Measurements from ENCODE around the gene GSTM4. TPM values are rescaled to one million over a fixed set of nuclear protein-coding genes. Genes with fewer than 3 reads are reported as not detected.

Gene GSTM4
- total and polyA plus RNA-seq, 2 experiments from 2014 or later, result 12.8 to 12.9 TPM

DNA sequence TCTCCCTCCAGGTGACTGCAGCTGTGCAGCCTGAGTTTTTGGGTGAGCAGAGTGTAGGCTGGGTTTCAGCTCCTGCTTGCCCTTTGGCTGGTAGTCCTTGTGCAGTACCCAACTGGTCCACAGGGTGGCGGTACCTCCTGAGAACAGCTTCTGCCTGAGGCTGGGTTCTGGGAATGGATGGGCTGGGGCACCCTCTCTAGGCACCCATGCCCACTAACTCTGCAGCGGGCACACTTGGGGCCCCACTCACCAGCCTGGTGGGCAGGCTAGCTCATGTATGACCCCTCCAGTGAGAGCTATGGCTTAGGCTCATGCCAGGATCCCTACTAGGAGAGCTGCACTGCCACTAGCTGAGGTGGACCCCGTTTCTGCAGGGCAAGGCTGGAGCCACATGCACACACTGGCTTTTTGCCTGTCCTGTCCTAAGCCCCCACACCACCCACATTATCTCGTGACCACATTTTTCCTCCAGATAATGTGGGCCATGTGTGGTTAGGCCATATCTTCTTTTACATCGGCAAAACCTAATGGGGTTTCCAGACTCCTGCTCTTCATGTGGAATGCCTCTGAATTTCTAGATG, 15.5 kb upstream of the GSTM4 start:
- H3K79me2 ChIP-seq (replicated peaks; ENCODE audit: insufficient read depth), result no peaks in the 10 kb centered on the region
- no peak for TF ChIP-seq STAT1 (IDR thresholded peaks at IDR 0.05; ENCODE audit: unreplicated experiment)
- TF ChIP-seq, protein P1, sequence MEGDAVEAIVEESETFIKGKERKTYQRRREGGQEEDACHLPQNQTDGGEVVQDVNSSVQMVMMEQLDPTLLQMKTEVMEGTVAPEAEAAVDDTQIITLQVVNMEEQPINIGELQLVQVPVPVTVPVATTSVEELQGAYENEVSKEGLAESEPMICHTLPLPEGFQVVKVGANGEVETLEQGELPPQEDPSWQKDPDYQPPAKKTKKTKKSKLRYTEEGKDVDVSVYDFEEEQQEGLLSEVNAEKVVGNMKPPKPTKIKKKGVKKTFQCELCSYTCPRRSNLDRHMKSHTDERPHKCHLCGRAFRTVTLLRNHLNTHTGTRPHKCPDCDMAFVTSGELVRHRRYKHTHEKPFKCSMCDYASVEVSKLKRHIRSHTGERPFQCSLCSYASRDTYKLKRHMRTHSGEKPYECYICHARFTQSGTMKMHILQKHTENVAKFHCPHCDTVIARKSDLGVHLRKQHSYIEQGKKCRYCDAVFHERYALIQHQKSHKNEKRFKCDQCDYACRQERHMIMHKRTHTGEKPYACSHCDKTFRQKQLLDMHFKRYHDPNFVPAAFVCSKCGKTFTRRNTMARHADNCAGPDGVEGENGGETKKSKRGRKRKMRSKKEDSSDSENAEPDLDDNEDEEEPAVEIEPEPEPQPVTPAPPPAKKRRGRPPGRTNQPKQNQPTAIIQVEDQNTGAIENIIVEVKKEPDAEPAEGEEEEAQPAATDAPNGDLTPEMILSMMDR (conservative IDR thresholded peaks at IDR 0.05; ENCODE audit: low read depth in 2 of 2), result peak; percentile 86 to 94

DNA sequence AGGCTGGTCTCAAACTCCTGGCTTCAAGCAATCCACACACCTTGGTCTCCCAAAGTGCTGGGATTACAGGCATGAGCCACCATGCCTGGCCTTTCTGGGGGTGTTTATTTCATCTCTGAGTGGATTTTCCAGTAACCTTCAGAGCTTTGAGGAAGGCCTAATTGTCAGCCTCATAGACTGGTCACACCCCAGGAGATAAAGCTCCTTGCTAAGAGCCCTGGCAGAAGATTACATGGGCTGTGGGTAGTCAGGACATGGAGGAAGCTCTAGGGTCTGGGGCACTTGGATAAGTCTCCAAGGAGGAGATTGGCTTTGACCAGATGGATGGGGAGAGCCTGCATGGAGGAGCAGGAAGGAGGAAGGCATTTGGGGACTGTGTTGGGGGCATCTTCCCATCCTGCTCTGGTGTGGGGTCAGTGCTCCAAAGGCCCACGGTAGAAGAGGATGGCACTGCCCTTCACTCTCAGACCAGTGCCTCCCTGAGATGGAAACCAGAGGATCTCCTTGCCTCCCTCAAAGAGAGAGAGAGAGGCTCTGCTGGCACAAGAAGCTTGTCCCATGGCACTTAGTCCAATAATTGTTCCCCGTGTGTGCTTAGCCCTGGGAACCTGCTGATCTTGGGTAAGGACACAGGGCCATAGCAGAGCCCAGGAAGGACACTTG, 14.7 kb upstream of the GSTM4 start:
- DNase-seq (ENCODE audit: low spot score), result no peak
- Mint-ChIP-seq H3K4me1 (peaks cover 8% of the 10 kb centered on the region), H3K27me3 (ENCODE audit: insufficient read depth, low read depth, poor library complexity) (peaks cover 17% of the 10 kb centered on the region), H3K36me3 (ENCODE audit: low read depth) (no peaks in the 10 kb centered on the region), H3K27ac (no peak overlapping the region; the same call in 1 of the 2 replicates), H3K9me3 (no peaks in the 10 kb centered on the region), H3K4me3 (no peak overlapping the region)
- Histone ChIP-seq H3K9me2 (ENCODE audit: insufficient read depth) (no peaks in the 10 kb centered on the region), H3K4me1 (ENCODE audit: insufficient read depth) (peaks cover 6% of the 10 kb centered on the region), H3F3A (replicated peaks; ENCODE audit: low read depth) (0 out of 2 replicates have a peak, but pooled peaks cover 8% of the 10 kb centered on the region), H3K4me3 (no peak overlapping the region), H3K79me2 (replicated peaks; ENCODE audit: insufficient read depth) (no peaks in the 10 kb centered on the region), H3K27me3 (ENCODE audit: insufficient read depth) (no peaks in the 10 kb centered on the region), H3K36me3 (ENCODE audit: insufficient read depth) (no peaks in the 10 kb centered on the region), H4K20me1 (replicated peaks; ENCODE audit: insufficient read depth) (no peaks in the 10 kb centered on the region; the same call in 1 of the 2 replicates), H2AFZ (no peak overlapping the region), H3K27ac (ENCODE audit: low read depth) (no peak overlapping the region), H3K4me2 (no peak overlapping the region)
- TF ChIP-seq POLR2AphosphoS5 (IDR thresholded peaks at IDR 0.05; ENCODE audit: low read depth) (no peak), JUNB (IDR thresholded peaks at IDR 0.05; ENCODE audit: unreplicated experiment) (no peak), ZNF114 (CRISPR knock-in tag; IDR thresholded peaks at IDR 0.05) (no peak), EZH2 (IDR thresholded peaks at IDR 0.05; ENCODE audit: low read depth, unreplicated experiment) (no peak), CREB1 (CRISPR knock-in tag; IDR thresholded peaks at IDR 0.05; ENCODE audit: low read depth) (no peak), NANOG (IDR thresholded peaks at IDR 0.05; ENCODE audit: borderline replicate concordance) (no peak), ZNF331 (CRISPR knock-in tag; IDR thresholded peaks at IDR 0.05; ENCODE audit: low read depth) (no peak)
- TF ChIP-seq, protein P2, sequence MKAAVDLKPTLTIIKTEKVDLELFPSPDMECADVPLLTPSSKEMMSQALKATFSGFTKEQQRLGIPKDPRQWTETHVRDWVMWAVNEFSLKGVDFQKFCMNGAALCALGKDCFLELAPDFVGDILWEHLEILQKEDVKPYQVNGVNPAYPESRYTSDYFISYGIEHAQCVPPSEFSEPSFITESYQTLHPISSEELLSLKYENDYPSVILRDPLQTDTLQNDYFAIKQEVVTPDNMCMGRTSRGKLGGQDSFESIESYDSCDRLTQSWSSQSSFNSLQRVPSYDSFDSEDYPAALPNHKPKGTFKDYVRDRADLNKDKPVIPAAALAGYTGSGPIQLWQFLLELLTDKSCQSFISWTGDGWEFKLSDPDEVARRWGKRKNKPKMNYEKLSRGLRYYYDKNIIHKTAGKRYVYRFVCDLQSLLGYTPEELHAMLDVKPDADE (IDR thresholded peaks at IDR 0.05), result no peak
- TF ChIP-seq, protein P3, sequence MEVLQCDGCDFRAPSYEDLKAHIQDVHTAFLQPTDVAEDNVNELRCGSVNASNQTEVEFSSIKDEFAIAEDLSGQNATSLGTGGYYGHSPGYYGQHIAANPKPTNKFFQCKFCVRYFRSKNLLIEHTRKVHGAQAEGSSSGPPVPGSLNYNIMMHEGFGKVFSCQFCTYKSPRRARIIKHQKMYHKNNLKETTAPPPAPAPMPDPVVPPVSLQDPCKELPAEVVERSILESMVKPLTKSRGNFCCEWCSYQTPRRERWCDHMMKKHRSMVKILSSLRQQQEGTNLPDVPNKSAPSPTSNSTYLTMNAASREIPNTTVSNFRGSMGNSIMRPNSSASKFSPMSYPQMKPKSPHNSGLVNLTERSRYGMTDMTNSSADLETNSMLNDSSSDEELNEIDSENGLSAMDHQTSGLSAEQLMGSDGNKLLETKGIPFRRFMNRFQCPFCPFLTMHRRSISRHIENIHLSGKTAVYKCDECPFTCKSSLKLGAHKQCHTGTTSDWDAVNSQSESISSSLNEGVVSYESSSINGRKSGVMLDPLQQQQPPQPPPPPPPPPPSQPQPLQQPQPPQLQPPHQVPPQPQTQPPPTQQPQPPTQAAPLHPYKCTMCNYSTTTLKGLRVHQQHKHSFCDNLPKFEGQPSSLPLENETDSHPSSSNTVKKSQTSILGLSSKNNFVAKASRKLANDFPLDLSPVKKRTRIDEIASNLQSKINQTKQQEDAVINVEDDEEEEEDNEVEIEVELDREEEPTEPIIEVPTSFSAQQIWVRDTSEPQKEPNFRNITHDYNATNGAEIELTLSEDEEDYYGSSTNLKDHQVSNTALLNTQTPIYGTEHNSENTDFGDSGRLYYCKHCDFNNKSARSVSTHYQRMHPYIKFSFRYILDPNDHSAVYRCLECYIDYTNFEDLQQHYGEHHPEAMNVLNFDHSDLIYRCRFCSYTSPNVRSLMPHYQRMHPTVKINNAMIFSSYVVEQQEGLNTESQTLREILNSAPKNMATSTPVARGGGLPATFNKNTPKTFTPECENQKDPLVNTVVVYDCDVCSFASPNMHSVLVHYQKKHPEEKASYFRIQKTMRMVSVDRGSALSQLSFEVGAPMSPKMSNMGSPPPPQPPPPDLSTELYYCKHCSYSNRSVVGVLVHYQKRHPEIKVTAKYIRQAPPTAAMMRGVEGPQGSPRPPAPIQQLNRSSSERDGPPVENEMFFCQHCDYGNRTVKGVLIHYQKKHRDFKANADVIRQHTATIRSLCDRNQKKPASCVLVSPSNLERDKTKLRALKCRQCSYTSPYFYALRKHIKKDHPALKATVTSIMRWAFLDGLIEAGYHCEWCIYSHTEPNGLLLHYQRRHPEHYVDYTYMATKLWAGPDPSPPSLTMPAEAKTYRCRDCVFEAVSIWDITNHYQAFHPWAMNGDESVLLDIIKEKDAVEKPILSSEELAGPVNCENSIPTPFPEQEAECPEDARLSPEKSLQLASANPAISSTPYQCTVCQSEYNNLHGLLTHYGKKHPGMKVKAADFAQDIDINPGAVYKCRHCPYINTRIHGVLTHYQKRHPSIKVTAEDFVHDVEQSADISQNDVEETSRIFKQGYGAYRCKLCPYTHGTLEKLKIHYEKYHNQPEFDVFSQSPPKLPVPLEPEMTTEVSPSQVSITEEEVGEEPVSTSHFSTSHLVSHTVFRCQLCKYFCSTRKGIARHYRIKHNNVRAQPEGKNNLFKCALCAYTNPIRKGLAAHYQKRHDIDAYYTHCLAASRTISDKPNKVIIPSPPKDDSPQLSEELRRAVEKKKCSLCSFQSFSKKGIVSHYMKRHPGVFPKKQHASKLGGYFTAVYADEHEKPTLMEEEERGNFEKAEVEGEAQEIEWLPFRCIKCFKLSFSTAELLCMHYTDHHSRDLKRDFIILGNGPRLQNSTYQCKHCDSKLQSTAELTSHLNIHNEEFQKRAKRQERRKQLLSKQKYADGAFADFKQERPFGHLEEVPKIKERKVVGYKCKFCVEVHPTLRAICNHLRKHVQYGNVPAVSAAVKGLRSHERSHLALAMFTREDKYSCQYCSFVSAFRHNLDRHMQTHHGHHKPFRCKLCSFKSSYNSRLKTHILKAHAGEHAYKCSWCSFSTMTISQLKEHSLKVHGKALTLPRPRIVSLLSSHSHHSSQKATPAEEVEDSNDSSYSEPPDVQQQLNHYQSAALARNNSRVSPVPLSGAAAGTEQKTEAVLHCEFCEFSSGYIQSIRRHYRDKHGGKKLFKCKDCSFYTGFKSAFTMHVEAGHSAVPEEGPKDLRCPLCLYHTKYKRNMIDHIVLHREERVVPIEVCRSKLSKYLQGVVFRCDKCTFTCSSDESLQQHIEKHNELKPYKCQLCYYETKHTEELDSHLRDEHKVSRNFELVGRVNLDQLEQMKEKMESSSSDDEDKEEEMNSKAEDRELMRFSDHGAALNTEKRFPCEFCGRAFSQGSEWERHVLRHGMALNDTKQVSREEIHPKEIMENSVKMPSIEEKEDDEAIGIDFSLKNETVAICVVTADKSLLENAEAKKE (CRISPR knock-in tag; IDR thresholded peaks at IDR 0.05), result no peak
- ATAC-seq, result no peak

More for the DNA sequence above, 15.5 kb upstream of the GSTM4 start:
- Histone ChIP-seq H3K4me3 (no peak overlapping the region), H3K36me3 (ENCODE audit: insufficient read depth) (no peaks in the 10 kb centered on the region), H3K27me3 (ENCODE audit: insufficient read depth) (no peaks in the 10 kb centered on the region), H3F3A (replicated peaks; ENCODE audit: low read depth) (0 out of 2 replicates have a peak, but pooled peaks cover 8% of the 10 kb centered on the region), H3K27ac (ENCODE audit: low read depth) (no peak overlapping the region), H4K20me1 (replicated peaks; ENCODE audit: insufficient read depth) (no peaks in the 10 kb centered on the region; the same call in 1 of the 2 replicates), H2AFZ (peak overlapping the region; percentile 86), H3K4me2 (no peak overlapping the region), H3K4me1 (ENCODE audit: insufficient read depth) (peaks cover 10% of the 10 kb centered on the region), H3K9me2 (ENCODE audit: insufficient read depth) (no peaks in the 10 kb centered on the region)
- peak; percentile 59 for ATAC-seq
- H3K4me1 Mint-ChIP-seq, result peaks cover 17% of the 10 kb centered on the region
- no peak overlapping the region for H3K4me3 Mint-ChIP-seq
- DNase-seq (ENCODE audit: low spot score), result peak; percentile 89
- no peaks in the 10 kb centered on the region for H3K36me3 Mint-ChIP-seq (ENCODE audit: low read depth)
- peaks cover 17% of the 10 kb centered on the region for H3K27me3 Mint-ChIP-seq (ENCODE audit: insufficient read depth, low read depth, poor library complexity)
- H3K9me3 Mint-ChIP-seq, result no peaks in the 10 kb centered on the region
- H3K27ac Mint-ChIP-seq, result no peak overlapping the region
